ENCODE results near the gene ATRX.
"Not testable (repeated sequence)": the region's sequence is repeated elsewhere in the genome, so short reads cannot be mapped to it uniquely, and the experiment has no call there.

The ATRX gene

DNA sequence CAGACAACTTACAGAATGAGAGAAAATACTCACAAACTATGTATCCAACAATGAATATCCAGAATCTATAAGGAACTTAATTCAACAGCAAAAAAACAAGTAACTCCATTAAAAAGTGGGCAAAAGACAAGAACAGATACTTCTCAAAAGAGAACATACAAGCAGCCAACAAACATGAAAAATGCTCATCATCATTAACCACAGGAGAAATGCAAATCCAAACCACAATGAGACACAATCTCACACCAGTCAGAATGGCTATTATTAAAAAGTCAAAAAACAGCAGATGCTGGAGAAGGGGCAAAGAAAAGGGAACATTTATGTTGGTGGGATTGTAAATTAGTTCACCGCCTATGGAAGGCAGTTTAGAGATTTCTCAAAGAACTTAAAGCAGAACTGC lies 188.5 kb downstream of the ATRX start:
- Histone ChIP-seq H3K36me3 (ENCODE audit: control insufficient read depth, low read depth, low read length) (peaks cover 7% of the 10 kb centered on the region), H3K4me1 (ENCODE audit: control insufficient read depth, low read depth, low read length) (no peaks in the 10 kb centered on the region), H3K27ac (ENCODE audit: low read length) (no peak overlapping the region), H3K4me3 (ENCODE audit: low read length) (no peak overlapping the region), H3K27me3 (ENCODE audit: control insufficient read depth, insufficient read depth, low read length) (no peaks in the 10 kb centered on the region), H3K9ac (ENCODE audit: low read length) (no peak overlapping the region), H3K9me3 (ENCODE audit: control insufficient read depth, low read depth, low read length) (peaks cover 7% of the 10 kb centered on the region)

DNA sequence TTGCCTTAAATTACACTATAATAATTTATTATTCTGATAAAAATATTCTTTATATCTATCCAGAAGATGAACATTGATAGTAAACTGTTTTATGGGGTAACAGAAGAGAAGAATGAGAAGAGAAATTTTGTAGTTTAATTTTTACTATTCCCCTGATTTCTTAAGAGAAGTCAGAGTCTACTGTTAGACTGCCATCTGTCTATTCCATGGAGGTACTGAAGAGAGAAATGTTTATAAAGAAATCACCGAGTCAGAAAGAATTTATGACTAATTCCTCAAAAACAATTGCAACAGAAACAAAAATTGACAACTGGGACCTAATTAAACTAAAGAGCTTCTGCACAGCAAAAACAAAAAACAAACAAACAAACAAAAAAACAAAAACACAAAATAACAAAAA lies 188.9 kb downstream of the ATRX start:
- Histone ChIP-seq H3K4me1 (ENCODE audit: control insufficient read depth, low read depth, low read length) (no peaks in the 10 kb centered on the region), H3K27me3 (ENCODE audit: control insufficient read depth, insufficient read depth, low read length) (no peaks in the 10 kb centered on the region), H3K27ac (ENCODE audit: low read length) (no peak overlapping the region), H3K4me3 (ENCODE audit: low read length) (no peak overlapping the region), H3K36me3 (ENCODE audit: control insufficient read depth, low read depth, low read length) (peaks cover 7% of the 10 kb centered on the region), H3K9me3 (ENCODE audit: control insufficient read depth, low read depth, low read length) (peaks cover 7% of the 10 kb centered on the region), H3K9ac (ENCODE audit: low read length) (no peak overlapping the region)

DNA sequence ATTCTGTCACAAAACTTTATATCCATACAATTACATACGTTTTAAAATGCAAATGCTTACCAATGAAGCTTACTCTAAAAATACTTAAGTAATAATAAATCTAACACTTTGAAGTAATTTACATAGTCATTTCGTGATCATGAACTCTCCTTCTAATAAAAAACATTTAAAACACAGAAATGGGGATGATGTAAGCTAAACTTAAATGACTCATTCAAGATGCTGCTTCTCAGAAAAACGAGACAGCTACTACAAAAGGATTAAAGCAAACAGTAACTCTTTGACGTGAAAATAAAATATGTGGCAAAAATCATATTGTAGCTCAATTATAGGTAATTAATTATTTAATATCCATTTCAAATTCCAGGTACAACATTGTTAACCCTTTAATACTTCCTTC lies 190.2 kb downstream of the ATRX start:
- Histone ChIP-seq H3K9ac (ENCODE audit: low read length) (no peak overlapping the region), H3K27me3 (ENCODE audit: control insufficient read depth, insufficient read depth, low read length) (no peaks in the 10 kb centered on the region), H3K36me3 (ENCODE audit: control insufficient read depth, low read depth, low read length) (peaks cover 7% of the 10 kb centered on the region), H3K4me1 (ENCODE audit: control insufficient read depth, low read depth, low read length) (no peaks in the 10 kb centered on the region), H3K27ac (ENCODE audit: low read length) (no peak overlapping the region), H3K4me3 (ENCODE audit: low read length) (no peak overlapping the region), H3K9me3 (ENCODE audit: control insufficient read depth, low read depth, low read length) (peaks cover 11% of the 10 kb centered on the region)

DNA sequence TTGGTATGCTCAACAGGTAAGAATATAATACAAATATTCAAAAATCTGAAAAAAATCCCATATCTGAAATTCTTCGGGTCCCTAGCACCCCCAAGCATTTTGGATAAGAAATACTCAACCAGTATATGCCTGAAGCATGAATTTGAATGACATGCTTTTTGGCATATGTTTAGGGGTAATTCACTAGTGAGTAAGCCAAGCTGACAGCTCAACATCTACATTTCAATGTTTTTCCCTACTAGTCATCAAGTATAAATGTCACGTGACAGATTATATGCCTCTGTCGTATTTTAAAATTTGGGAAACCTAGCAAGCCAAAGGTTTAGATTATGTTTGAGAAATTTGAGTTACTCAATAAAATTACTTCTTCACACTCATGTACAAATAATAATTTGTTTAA lies 213.7 kb downstream of the ATRX start:
- Histone ChIP-seq H3K27ac (ENCODE audit: low read length) (no peak overlapping the region), H3K36me3 (ENCODE audit: control insufficient read depth, low read depth, low read length) (peaks cover 4% of the 10 kb centered on the region), H3K27me3 (ENCODE audit: control insufficient read depth, insufficient read depth, low read length) (no peaks in the 10 kb centered on the region), H3K4me3 (ENCODE audit: low read length) (no peak overlapping the region), H3K9me3 (ENCODE audit: control insufficient read depth, low read depth, low read length) (peaks cover 18% of the 10 kb centered on the region), H3K9ac (ENCODE audit: low read length) (no peak overlapping the region), H3K4me1 (ENCODE audit: control insufficient read depth, low read depth, low read length) (no peaks in the 10 kb centered on the region)

DNA sequence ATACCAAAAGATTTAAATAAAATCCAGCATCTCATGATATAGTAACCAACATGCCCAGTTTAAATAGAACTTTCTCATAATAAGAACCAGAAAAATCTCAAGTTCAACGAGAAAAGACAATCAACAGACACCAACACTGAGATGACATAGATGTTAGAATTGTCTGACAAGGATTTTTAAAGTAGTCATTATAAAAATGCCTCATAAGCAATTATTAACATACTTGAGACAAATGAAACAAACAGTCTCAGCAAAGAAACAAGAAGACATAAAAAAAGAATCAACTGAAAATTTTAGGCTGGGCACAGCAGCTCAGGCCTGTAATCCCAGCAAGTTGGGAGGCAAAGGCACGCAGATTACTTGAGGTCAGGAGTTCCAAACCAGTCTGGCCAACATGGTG lies 220.7 kb downstream of the ATRX start:
- no peaks in the 10 kb centered on the region for H3K36me3 ChIP-seq (ENCODE audit: control insufficient read depth, low read depth, low read length)
- no peak overlapping the region for H3K9ac ChIP-seq (ENCODE audit: low read length)
- no peaks in the 10 kb centered on the region for H3K27me3 ChIP-seq (ENCODE audit: control insufficient read depth, insufficient read depth, low read length)

DNA sequence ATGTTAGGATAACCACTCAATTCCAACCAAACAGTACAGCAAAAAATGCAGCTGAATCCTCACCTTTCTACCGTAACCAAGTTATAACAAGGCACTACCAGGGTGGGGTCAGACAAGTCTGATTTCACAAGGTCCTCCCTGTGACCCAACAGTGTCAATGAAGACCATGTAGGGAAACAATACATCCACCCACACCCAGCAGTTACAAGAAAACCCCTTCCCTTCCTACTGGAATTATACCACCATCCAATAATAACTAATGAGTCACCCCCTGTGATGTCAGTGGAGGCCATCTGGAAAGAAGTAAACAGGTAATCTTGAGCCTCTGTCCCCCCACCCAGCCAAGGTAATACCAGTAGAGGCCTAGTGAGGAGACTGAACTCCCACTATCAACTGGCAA lies 221.2 kb downstream of the ATRX start:
- Histone ChIP-seq H3K27ac (ENCODE audit: low read length) (no peak overlapping the region), H3K4me3 (ENCODE audit: low read length) (no peak overlapping the region), H3K9ac (ENCODE audit: low read length) (no peak overlapping the region), H3K27me3 (ENCODE audit: control insufficient read depth, insufficient read depth, low read length) (no peaks in the 10 kb centered on the region), H3K4me1 (ENCODE audit: control insufficient read depth, low read depth, low read length) (no peaks in the 10 kb centered on the region), H3K36me3 (ENCODE audit: control insufficient read depth, low read depth, low read length) (no peaks in the 10 kb centered on the region), H3K9me3 (ENCODE audit: control insufficient read depth, low read depth, low read length) (peaks cover 32% of the 10 kb centered on the region)

More for the DNA sequence above, 220.7 kb downstream of the ATRX start:
- peaks cover 32% of the 10 kb centered on the region for H3K9me3 ChIP-seq (ENCODE audit: control insufficient read depth, low read depth, low read length)
- H3K4me1 ChIP-seq (ENCODE audit: control insufficient read depth, low read depth, low read length), result no peaks in the 10 kb centered on the region
- no peak overlapping the region for H3K27ac ChIP-seq (ENCODE audit: low read length)
- no peak overlapping the region for H3K4me3 ChIP-seq (ENCODE audit: low read length)

DNA sequence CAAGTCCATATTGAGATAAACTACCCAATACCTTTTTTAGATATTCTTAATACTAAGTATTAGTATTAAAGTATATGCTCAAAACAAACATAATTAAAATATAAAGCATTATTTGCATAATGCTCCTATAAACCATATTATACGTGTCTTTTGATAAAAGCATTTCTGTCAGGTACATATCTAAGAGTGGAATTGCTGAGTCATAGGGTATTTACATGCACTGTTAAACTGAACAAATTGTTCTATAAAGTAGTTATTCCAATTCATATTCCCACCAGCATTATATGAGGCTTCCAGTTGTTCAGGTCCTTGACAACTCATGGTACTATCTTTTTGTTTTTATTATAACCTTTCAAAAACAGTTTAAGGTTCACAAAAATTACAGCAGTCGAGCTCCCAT lies 224.6 kb downstream of the ATRX start:
- H3K36me3 ChIP-seq (ENCODE audit: control insufficient read depth, low read depth, low read length), result no peaks in the 10 kb centered on the region
- H3K9me3 ChIP-seq (ENCODE audit: control insufficient read depth, low read depth, low read length), result peaks cover 16% of the 10 kb centered on the region
- H3K4me3 ChIP-seq (ENCODE audit: low read length), result no peak overlapping the region
- H3K27me3 ChIP-seq (ENCODE audit: control insufficient read depth, insufficient read depth, low read length), result no peaks in the 10 kb centered on the region
- H3K4me1 ChIP-seq (ENCODE audit: control insufficient read depth, low read depth, low read length), result no peaks in the 10 kb centered on the region
- no peak overlapping the region for H3K27ac ChIP-seq (ENCODE audit: low read length)
- H3K9ac ChIP-seq (ENCODE audit: low read length), result no peak overlapping the region

DNA sequence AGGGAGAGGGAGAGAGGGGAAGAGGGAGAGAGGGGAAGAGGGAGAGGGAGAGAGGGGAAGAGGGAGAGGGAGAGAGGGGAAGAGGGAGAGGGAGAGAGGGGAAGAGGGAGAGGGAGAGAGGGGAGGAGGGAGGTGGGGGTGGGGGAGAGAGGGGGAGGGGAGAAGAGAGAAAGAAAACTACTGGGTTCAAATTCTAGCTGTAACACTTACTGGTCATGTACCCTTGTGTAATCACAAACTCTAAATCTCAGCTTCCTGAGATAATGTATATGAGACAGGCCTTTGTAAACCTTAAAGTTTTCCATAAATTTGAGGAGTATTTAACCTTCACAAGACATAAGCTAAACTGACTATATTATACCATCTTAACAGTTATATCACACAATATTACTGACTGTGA lies 229.7 kb downstream of the ATRX start:
- Histone ChIP-seq H3K4me3 (ENCODE audit: low read length) (no peak overlapping the region), H3K27me3 (ENCODE audit: control insufficient read depth, insufficient read depth, low read length) (no peaks in the 10 kb centered on the region), H3K4me1 (ENCODE audit: control insufficient read depth, low read depth, low read length) (no peaks in the 10 kb centered on the region), H3K9me3 (ENCODE audit: control insufficient read depth, low read depth, low read length) (peaks cover 4% of the 10 kb centered on the region), H3K27ac (ENCODE audit: low read length) (no peak overlapping the region), H3K9ac (ENCODE audit: low read length) (no peak overlapping the region), H3K36me3 (ENCODE audit: control insufficient read depth, low read depth, low read length) (no peaks in the 10 kb centered on the region)

DNA sequence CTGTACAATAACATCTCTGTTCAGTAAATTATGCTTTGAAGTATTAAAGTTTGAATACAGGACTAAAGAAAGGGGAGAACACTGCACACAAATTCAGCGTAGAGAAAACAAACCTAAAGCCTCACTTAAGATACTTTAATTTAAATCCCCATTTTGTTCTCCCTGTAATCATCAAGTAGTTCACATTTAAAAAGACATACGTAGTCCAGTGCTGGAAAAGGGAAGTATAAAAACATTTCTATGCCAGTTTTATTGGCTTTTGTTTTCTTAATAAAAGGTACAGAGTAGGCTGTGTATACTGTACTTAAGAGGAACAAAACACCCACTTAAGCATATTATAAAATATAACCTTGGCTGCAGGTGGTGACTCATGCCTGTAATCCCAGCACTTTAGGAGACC lies 237.3 kb downstream of the ATRX start:
- Histone ChIP-seq H3K27ac (ENCODE audit: low read length) (no peak overlapping the region), H3K36me3 (ENCODE audit: control insufficient read depth, low read depth, low read length) (no peaks in the 10 kb centered on the region), H3K9me3 (ENCODE audit: control insufficient read depth, low read depth, low read length) (peaks cover 14% of the 10 kb centered on the region), H3K4me3 (ENCODE audit: low read length) (no peak overlapping the region), H3K4me1 (ENCODE audit: control insufficient read depth, low read depth, low read length) (no peaks in the 10 kb centered on the region), H3K9ac (ENCODE audit: low read length) (no peak overlapping the region), H3K27me3 (ENCODE audit: control insufficient read depth, insufficient read depth, low read length) (no peaks in the 10 kb centered on the region)

DNA sequence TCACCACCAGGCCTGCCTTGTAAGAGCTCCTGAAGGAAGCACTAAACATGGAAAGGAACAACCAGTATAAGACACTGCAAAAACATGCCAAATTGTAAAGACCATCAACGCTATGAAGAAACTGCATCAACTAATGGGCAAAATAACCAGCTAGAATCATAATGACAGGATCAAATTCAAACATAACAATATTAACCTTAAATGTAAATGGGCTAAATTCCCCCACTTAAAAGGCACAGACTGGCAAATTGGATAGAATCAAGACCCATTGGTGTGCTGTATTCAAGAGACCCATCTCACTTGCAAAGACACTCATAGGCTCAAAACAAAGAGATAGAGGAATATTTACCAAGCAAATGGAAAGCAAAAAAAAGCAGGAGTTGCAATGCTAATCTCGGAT lies 246.2 kb downstream of the ATRX start:
- H3K27me3 ChIP-seq (ENCODE audit: control insufficient read depth, insufficient read depth, low read length); H3K4me1 ChIP-seq (ENCODE audit: control insufficient read depth, low read depth, low read length); H3K4me3 ChIP-seq (ENCODE audit: low read length); H3K36me3 ChIP-seq (ENCODE audit: control insufficient read depth, low read depth, low read length); H3K9ac ChIP-seq (ENCODE audit: low read length); H3K27ac ChIP-seq (ENCODE audit: low read length): not testable (repeated sequence)
- H3K9me3 ChIP-seq (ENCODE audit: control insufficient read depth, low read depth, low read length), result peaks cover 10% of the 10 kb centered on the region

DNA sequence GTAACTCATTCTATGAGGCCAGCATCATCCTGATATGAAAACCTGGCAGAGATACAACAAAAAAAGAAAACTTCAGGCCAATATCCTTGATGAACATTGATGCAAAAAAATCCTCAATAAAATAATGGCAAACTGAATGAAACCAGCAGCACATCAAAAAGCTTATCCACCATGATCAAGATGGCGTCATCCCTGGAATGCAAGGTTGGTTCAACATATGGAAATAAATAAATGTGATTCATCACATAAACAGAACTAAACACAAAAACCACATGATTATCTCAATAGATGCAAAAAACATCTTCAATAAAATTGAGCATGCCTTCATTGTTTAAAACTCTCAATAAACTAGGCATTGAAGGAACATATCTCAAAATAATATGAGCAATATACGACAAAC lies 254.8 kb downstream of the ATRX start:
- not testable (repeated sequence) for H3K27me3 ChIP-seq (ENCODE audit: control insufficient read depth, insufficient read depth, low read length); H3K4me3 ChIP-seq (ENCODE audit: low read length); H3K4me1 ChIP-seq (ENCODE audit: control insufficient read depth, low read depth, low read length); H3K36me3 ChIP-seq (ENCODE audit: control insufficient read depth, low read depth, low read length); H3K27ac ChIP-seq (ENCODE audit: low read length); H3K9ac ChIP-seq (ENCODE audit: low read length)
- H3K9me3 ChIP-seq (ENCODE audit: control insufficient read depth, low read depth, low read length), result peaks cover 14% of the 10 kb centered on the region

DNA sequence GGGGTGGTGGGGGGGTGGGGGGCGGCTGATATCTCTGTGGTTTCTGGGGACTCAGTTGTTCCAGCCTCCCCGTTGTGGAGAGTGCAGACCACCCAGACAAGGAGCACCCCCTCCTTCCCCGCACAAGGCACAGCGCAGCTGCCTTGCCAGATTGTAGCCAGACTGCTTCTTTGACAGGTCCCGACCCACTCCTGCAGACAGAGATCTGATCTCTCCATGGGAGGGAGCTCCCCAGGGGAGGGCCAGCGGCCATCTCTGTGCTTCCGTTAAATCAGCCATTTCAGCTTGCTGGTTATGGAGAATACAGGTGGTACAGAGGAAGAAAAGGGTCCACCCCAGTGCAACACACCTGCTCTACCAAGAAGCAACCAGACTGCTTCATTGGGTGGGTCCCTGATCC lies 258.0 kb downstream of the ATRX start:
- H3K4me3 ChIP-seq (ENCODE audit: low read length), result no peak overlapping the region
- no peaks in the 10 kb centered on the region for H3K4me1 ChIP-seq (ENCODE audit: control insufficient read depth, low read depth, low read length)
- peaks cover under 1% of the 10 kb centered on the region for H3K36me3 ChIP-seq (ENCODE audit: control insufficient read depth, low read depth, low read length)
- H3K27ac ChIP-seq (ENCODE audit: low read length), result no peak overlapping the region
- peaks cover 20% of the 10 kb centered on the region for H3K9me3 ChIP-seq (ENCODE audit: control insufficient read depth, low read depth, low read length)
- H3K9ac ChIP-seq (ENCODE audit: low read length), result no peak overlapping the region
- H3K27me3 ChIP-seq (ENCODE audit: control insufficient read depth, insufficient read depth, low read length), result no peaks in the 10 kb centered on the region
